ENCODE measurements around the gene CLDN12. TPM values are rescaled to one million over a fixed set of nuclear protein-coding genes. Genes with fewer than 3 reads are reported as not detected.

The CLDN12 gene
- total and polyA plus RNA-seq, 3 donors from 2014 or later = 31.8 to 40.5 (median 33.9) TPM

GRCh38 chr7:90409667-90410066 is 6.4 kb downstream of the CLDN12 start:
- H3K27ac ChIP-seq = no peak overlapping the region
- H3K4me3 ChIP-seq = no peak overlapping the region
- H3K36me3 ChIP-seq (ENCODE audit: low read depth, missing control alignments) = no peaks in the 10 kb centered on the region
- intact Hi-C loops (cut with DNase I; ENCODE audit: low total_unique reads) = no loop called here
- no peak for TF ChIP-seq POLR2A (IDR thresholded peaks at IDR 0.05)
- TF ChIP-seq, protein P1, sequence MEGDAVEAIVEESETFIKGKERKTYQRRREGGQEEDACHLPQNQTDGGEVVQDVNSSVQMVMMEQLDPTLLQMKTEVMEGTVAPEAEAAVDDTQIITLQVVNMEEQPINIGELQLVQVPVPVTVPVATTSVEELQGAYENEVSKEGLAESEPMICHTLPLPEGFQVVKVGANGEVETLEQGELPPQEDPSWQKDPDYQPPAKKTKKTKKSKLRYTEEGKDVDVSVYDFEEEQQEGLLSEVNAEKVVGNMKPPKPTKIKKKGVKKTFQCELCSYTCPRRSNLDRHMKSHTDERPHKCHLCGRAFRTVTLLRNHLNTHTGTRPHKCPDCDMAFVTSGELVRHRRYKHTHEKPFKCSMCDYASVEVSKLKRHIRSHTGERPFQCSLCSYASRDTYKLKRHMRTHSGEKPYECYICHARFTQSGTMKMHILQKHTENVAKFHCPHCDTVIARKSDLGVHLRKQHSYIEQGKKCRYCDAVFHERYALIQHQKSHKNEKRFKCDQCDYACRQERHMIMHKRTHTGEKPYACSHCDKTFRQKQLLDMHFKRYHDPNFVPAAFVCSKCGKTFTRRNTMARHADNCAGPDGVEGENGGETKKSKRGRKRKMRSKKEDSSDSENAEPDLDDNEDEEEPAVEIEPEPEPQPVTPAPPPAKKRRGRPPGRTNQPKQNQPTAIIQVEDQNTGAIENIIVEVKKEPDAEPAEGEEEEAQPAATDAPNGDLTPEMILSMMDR (IDR thresholded peaks at IDR 0.05) = no peak
- H3K9me3 ChIP-seq = no peaks in the 10 kb centered on the region
- whole genome bisulfite sequencing, 2 donors = 74 to 83% methylated on average over 3 of the region's 3 CpGs
- peaks cover 11% of the 10 kb centered on the region for H3K4me1 ChIP-seq
- DNase-seq = no peak
- H3K27me3 ChIP-seq = no peaks in the 10 kb centered on the region

GRCh38 chr7:90411510-90411909 is 8.2 kb downstream of the CLDN12 start:
- Histone ChIP-seq H3K27ac (no peak overlapping the region), H3K36me3 (ENCODE audit: low read depth, missing control alignments) (no peaks in the 10 kb centered on the region), H3K9me3 (no peaks in the 10 kb centered on the region), H3K4me3 (no peak overlapping the region), H3K27me3 (no peaks in the 10 kb centered on the region), H3K4me1 (no peaks in the 10 kb centered on the region)
- WGBS, 2 donors = 87 to 89% methylated on average over 2 of the region's 2 CpGs
- TF ChIP-seq POLR2A (IDR thresholded peaks at IDR 0.05) = no peak
- TF ChIP-seq, protein P1 (IDR thresholded peaks at IDR 0.05) = no peak
- intact Hi-C loops (cut with DNase I; ENCODE audit: low total_unique reads) = no loop called here
- DNase-seq = no peak

DNA sequence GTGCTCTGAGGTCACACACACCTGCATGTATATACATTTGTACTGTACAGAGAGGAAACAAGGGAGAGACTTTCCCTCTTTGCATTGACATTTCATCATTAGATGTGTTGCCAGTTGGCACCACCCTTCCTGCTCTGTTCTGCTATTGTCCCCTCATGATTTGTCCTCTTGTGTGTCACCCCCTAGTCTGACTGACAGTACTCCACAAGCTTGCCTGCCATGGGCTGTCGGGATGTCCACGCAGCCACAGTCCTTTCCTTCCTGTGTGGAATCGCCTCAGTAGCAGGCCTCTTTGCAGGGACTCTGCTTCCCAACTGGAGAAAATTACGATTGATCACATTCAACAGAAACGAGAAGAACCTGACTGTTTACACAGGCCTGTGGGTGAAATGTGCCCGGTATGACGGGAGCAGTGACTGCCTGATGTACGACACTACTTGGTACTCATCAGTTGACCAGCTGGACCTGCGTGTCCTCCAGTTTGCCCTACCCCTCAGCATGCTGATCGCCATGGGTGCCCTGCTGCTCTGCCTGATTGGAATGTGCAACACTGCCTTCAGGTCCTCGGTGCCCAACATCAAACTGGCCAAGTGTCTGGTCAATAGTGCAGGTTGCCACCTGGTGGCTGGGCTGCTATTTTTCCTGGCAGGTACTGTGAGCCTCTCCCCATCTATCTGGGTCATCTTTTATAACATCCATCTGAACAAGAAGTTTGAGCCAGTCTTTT is 9.4 kb downstream of the CLDN12 start:
- Histone ChIP-seq H3K27me3 (no peaks in the 10 kb centered on the region), H3K36me3 (ENCODE audit: low read depth, missing control alignments) (no peaks in the 10 kb centered on the region), H3K4me1 (no peaks in the 10 kb centered on the region), H3K4me3 (no peak overlapping the region), H3K9me3 (no peaks in the 10 kb centered on the region), H3K27ac (no peak overlapping the region)
- TF ChIP-seq, protein P1 (IDR thresholded peaks at IDR 0.05) = no peak
- no peak for TF ChIP-seq POLR2A (IDR thresholded peaks at IDR 0.05)
- WGBS, 2 donors = 92 to 93% methylated on average over 9 to 11 of the region's 11 CpGs
- DNase-seq = peak; percentile 34
- intact Hi-C loops (cut with DNase I; ENCODE audit: low total_unique reads) = no loop called here

DNA sequence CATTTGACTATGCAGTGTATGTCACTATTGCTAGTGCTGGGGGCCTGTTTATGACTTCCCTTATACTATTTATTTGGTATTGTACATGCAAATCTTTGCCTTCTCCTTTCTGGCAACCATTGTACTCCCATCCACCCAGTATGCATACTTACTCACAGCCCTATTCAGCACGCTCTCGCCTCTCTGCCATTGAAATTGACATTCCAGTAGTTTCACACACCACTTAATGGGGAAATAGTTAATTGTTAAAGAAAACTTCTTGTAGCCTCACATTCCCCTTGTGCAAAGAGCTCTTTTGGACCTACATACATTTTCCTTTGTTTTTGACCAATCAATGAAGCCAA is 9.9 kb downstream of the CLDN12 start:
- Histone ChIP-seq H3K36me3 (ENCODE audit: low read depth, missing control alignments) (no peaks in the 10 kb centered on the region), H3K27ac (no peak overlapping the region), H3K27me3 (no peaks in the 10 kb centered on the region), H3K9me3 (no peaks in the 10 kb centered on the region), H3K4me3 (no peak overlapping the region), H3K4me1 (no peaks in the 10 kb centered on the region)
- DNase-seq = no peak
- 96 to 97% methylated on average over 2 of the region's 2 CpGs for WGBS, 2 donors
- intact Hi-C loops (cut with DNase I; ENCODE audit: low total_unique reads) = no loop called here
- TF ChIP-seq POLR2A (IDR thresholded peaks at IDR 0.05) = no peak
- TF ChIP-seq, protein P1 (IDR thresholded peaks at IDR 0.05) = no peak

DNA sequence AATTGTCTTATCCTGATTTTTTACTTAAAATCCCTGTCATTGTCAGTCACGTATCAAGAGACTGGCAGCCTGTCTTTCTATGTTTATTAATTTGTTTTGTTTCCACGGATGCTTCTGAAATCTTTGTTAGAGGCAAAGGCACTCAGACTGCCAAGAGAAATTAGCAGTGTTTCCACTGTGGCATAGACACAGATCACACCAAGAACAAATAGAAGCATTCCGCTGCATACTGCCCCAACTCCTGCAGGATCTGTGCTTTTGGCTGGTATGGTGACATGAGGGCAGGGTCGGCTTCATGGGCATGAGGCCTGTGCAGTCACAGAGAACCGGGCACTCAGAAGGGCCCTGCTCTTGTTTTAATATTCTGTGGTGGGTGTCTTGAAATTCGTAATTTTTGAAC is 18.4 kb downstream of the CLDN12 start:
- no peak for DNase-seq
- H3K4me1 ChIP-seq = no peaks in the 10 kb centered on the region
- no peak overlapping the region for H3K4me3 ChIP-seq
- no peaks in the 10 kb centered on the region for H3K36me3 ChIP-seq (ENCODE audit: low read depth, missing control alignments)
- H3K27ac ChIP-seq = no peak overlapping the region
- no peaks in the 10 kb centered on the region for H3K9me3 ChIP-seq
- no peak for TF ChIP-seq POLR2A (IDR thresholded peaks at IDR 0.05)
- TF ChIP-seq, protein P1 (IDR thresholded peaks at IDR 0.05) = no peak
- 91 to 92% methylated on average over 6 of the region's 6 CpGs for WGBS, 2 donors
- H3K27me3 ChIP-seq = no peaks in the 10 kb centered on the region
- intact Hi-C loops (cut with DNase I; ENCODE audit: low total_unique reads) = loop anchor here (10.0 kb wide), 1 partner anchor 267 kb away; the partner anchor contains the start of gene STEAP1
